PC-3 (cell line): ENCODE results near the gene CCKAR. TPM values are rescaled to one million over a fixed set of nuclear protein-coding genes. Genes with fewer than 3 reads are reported as not detected.

Experiments
- ATAC-seq: fragments of 200-7000 bp; cut with Tn5 transposase; 2 replicates; pipeline ENCODE4 v1.9.1; 2020; ENCODE audit warnings: mild to moderate bottlenecking, moderate library complexity
- BruUV-seq: library from RNA; stranded (reverse); fragments of 400-500 nt; replicated peaks from 2 replicates; lab custom pipeline; 2021; lab: Mats Ljungman, UMichigan
- CTCF ChIA-PET: fragments of 300-600 bp; sonication (Branson Sonifier 250); formaldehyde crosslinking; loops from one replicate; lab custom pipeline; 2022; ENCODE audit warnings: antibody characterized with exemption; lab: Charles Lee
- POLR2A ChIA-PET: fragments of 300-600 bp; sonication (Branson Sonifier 250); formaldehyde crosslinking; loops from one replicate; lab custom pipeline; 2022; ENCODE audit warnings: antibody characterized with exemption; ENCODE audit not compliant: unreplicated experiment; lab: Charles Lee
- DNase-seq: peaks from one replicate; pipeline ENCODE4 v3.0.0-alpha.2; 2015
- H2AFZ ChIP-seq: fragments of 300-600 bp; sonication (generic); 2 replicates; pipeline ENCODE4 v1.6.0; 2016; ENCODE audit warnings: antibody characterized with exemption, low read length
- H3F3A ChIP-seq: fragments of 300-600 bp; sonication (generic); one replicate; pipeline ENCODE4 v1.6.0; 2017; ENCODE audit warnings: antibody characterized with exemption, low read length, control low read depth, mild to moderate bottlenecking; ENCODE audit not compliant: unreplicated experiment
- H3K27ac ChIP-seq: fragments of 300-600 bp; sonication (generic); 2 replicates; pipeline ENCODE4 v1.5.1; 2016; ENCODE audit warnings: mild to moderate bottlenecking, low read length
- H3K27me3 ChIP-seq: fragments of 300-600 bp; sonication (generic); 2 replicates; pipeline ENCODE4 v1.6.1; 2016; ENCODE audit warnings: low read length, mixed read lengths
- H3K36me3 ChIP-seq: fragments of 300-600 bp; sonication (generic); 2 replicates; pipeline ENCODE4 v1.6.1; 2016; ENCODE audit warnings: low read depth, mixed run types, low read length, mixed read lengths
- H3K4me1 ChIP-seq: fragments of 300-600 bp; sonication (generic); 2 replicates; pipeline ENCODE4 v1.5.1; 2016; ENCODE audit warnings: low read length; ENCODE audit not compliant: insufficient read depth
- H3K4me2 ChIP-seq: fragments of 300-600 bp; sonication (generic); 2 replicates; pipeline ENCODE4 v1.6.0; 2016; ENCODE audit warnings: low read length
- H3K4me3 ChIP-seq: fragments of 300-600 bp; sonication (generic); 2 replicates; pipeline ENCODE4 v1.5.1; 2016; ENCODE audit warnings: mild to moderate bottlenecking, low read length, mixed read lengths
- H3K79me2 ChIP-seq: fragments of 300-600 bp; sonication (generic); 2 replicates; pipeline ENCODE4 v1.6.1; 2017; ENCODE audit warnings: low read length, mixed read lengths
- H3K9ac ChIP-seq: fragments of 300-600 bp; sonication (generic); 2 replicates; pipeline ENCODE4 v1.6.0; 2016; ENCODE audit warnings: mild to moderate bottlenecking, low read length
- H3K9me2 ChIP-seq: fragments of 300-600 bp; sonication (generic); replicated peaks from 2 replicates; pipeline ENCODE4 v1.6.1; 2016; ENCODE audit warnings: mixed run types, low read length, mixed read lengths
- H3K9me3 ChIP-seq: fragments of 300-600 bp; sonication (generic); 2 replicates; pipeline ENCODE4 v1.6.1; 2016; ENCODE audit warnings: low read length, mixed read lengths
- H4K20me1 ChIP-seq: fragments of 300-600 bp; sonication (generic); 2 replicates; pipeline ENCODE4 v1.6.1; 2016; ENCODE audit warnings: low read length, mixed read lengths
- CTCF ChIP-seq: fragments of 300-600 bp; sonication (generic); conservative IDR thresholded peaks from 2 replicates; pipeline ENCODE4 v1.5.1; 2017; ENCODE audit warnings: antibody characterized with exemption, low read depth, mild to moderate bottlenecking, low read length
- EZH2 ChIP-seq: fragments of 300-600 bp; sonication (generic); IDR thresholded peaks from one replicate; pipeline ENCODE4 v1.6.1; 2017; ENCODE audit warnings: antibody characterized with exemption, mild to moderate bottlenecking, low read length; ENCODE audit not compliant: unreplicated experiment
- EZH2phosphoT487 ChIP-seq: fragments of 300-600 bp; sonication (generic); IDR thresholded peaks from 2 replicates; pipeline ENCODE4 v1.6.1; 2018; ENCODE audit warnings: mild to moderate bottlenecking, antibody characterized with exemption, low read length, borderline replicate concordance
- intact Hi-C: fragments of 100-400 bp; cut with micrococcal nuclease; formaldehyde crosslinking; loops from 2 replicates; pipeline ENCODE4 v1.9.0; 2023
- total RNA-seq: library from RNA; depleted of rRNA; stranded (reverse); fragments of >200 nt; gene quantifications from 2 replicates; pipeline ENCODE4 v1.2.3, GENCODE V29; 2014

CCKAR gene
- total RNA-seq, 1 experiment from 2014 or later: not detected

GRCh38 chr4:26484516-26484915 is 5.8 kb downstream of the CCKAR start:
- ATAC-seq (no peak), DNase-seq (no peak)
- ChIA-PET POLR2A (no interaction called here), CTCF (no interaction called here)
- no peak overlapping the region for H2AFZ ChIP-seq
- no peaks in the 10 kb centered on the region for H4K20me1 ChIP-seq
- BruUV-seq: no TSS peak
- H3K4me2 ChIP-seq: no peak overlapping the region
- H3K9me3 ChIP-seq: no peaks in the 10 kb centered on the region
- intact Hi-C loops: no loop called here
- no peaks in the 10 kb centered on the region for H3K36me3 ChIP-seq
- H3K9me2 ChIP-seq: no peaks in the 10 kb centered on the region
- no peak overlapping the region for H3K9ac ChIP-seq
- peaks cover 9% of the 10 kb centered on the region; the same call in 1 of the 2 replicates for H3K27me3 ChIP-seq
- no peaks in the 10 kb centered on the region for H3K79me2 ChIP-seq
- TF ChIP-seq EZH2phosphoT487 (no peak), CTCF (no peak), EZH2 (no peak)
- H3F3A ChIP-seq: no peaks in the 10 kb centered on the region
- no peaks in the 10 kb centered on the region for H3K4me1 ChIP-seq
- no peak overlapping the region for H3K27ac ChIP-seq
- no peak overlapping the region for H3K4me3 ChIP-seq

GRCh38 chr4:26484032-26484515 is 6.2 kb downstream of the CCKAR start:
- no peaks in the 10 kb centered on the region for H3K9me2 ChIP-seq
- intact Hi-C loops: no loop called here
- no peak for TF ChIP-seq EZH2
- TF ChIP-seq CTCF: no peak
- no peak for TF ChIP-seq EZH2phosphoT487
- no peaks in the 10 kb centered on the region for H4K20me1 ChIP-seq
- H3K4me1 ChIP-seq: no peaks in the 10 kb centered on the region
- ChIA-PET POLR2A (no interaction called here), CTCF (no interaction called here)
- H3F3A ChIP-seq: no peaks in the 10 kb centered on the region
- ATAC-seq (no peak), DNase-seq (no peak)
- no peaks in the 10 kb centered on the region for H3K9me3 ChIP-seq
- H3K27me3 ChIP-seq: peaks cover 9% of the 10 kb centered on the region; the same call in 1 of the 2 replicates
- no peaks in the 10 kb centered on the region for H3K36me3 ChIP-seq
- no TSS peak for BruUV-seq
- H3K27ac ChIP-seq: no peak overlapping the region
- H3K79me2 ChIP-seq: no peaks in the 10 kb centered on the region
- no peak overlapping the region for H3K4me2 ChIP-seq
- no peak overlapping the region for H3K9ac ChIP-seq
- no peak overlapping the region for H2AFZ ChIP-seq
- H3K4me3 ChIP-seq: no peak overlapping the region

- H3K36me3 ChIP-seq: no peaks in the 10 kb centered on the region
- peaks cover under 1% of the 10 kb centered on the region; the same call in 1 of the 2 replicates for H3K27me3 ChIP-seq
- POLR2A ChIA-PET: no interaction called here
- CTCF ChIA-PET: no interaction called here
- no peaks in the 10 kb centered on the region for H3K79me2 ChIP-seq
- H3K4me1 ChIP-seq: no peaks in the 10 kb centered on the region
- ATAC-seq: peak; percentile 33; the same call in 1 of the 2 replicates
- no peak overlapping the region for H3K27ac ChIP-seq
- H2AFZ ChIP-seq: no peak overlapping the region
- no peak overlapping the region for H3K4me2 ChIP-seq
- intact Hi-C loops: no loop called here
- no peak for DNase-seq
- H3K9me2 ChIP-seq: no peaks in the 10 kb centered on the region
- H4K20me1 ChIP-seq: no peaks in the 10 kb centered on the region
- TF ChIP-seq EZH2 (no peak), CTCF (no peak), EZH2phosphoT487 (no peak)
- H3K9me3 ChIP-seq: no peaks in the 10 kb centered on the region
- H3F3A ChIP-seq: no peaks in the 10 kb centered on the region
- no peak overlapping the region for H3K4me3 ChIP-seq
- no peak overlapping the region for H3K9ac ChIP-seq
- BruUV-seq: no TSS peak
Observed at GRCh38 chr4:26482508-26483462, 7.5 kb downstream of the CCKAR start.
